CD8-positive, alpha-beta memory T cell (primary cell): ENCODE measurements around the gene NDUFA6. TPM values are rescaled to one million over a fixed set of nuclear protein-coding genes. Genes with fewer than 3 reads are reported as not detected.
"Not testable (repeated sequence)": the region's sequence is repeated elsewhere in the genome, so short reads cannot be mapped to it uniquely, and the experiment has no call there.

ENCODE experiments used
- CTCF ChIA-PET: fragments of 350-600 bp; sonication (Branson Sonifier 250); formaldehyde crosslinking; loops from one replicate; lab custom pipeline; 2021; ENCODE audit warnings: antibody characterized with exemption; lab: Charles Lee
- POLR2A ChIA-PET: fragments of 350-600 bp; sonication (Branson Sonifier 250); formaldehyde crosslinking; loops from one replicate; lab custom pipeline; 2021; ENCODE audit warnings: antibody characterized with exemption; lab: Charles Lee
- DNase-seq, 5 donors: peaks; one replicate each; pipeline versions ENCODE4 v3.0.0 to v3.0.0-alpha.2; 2020 to 2022; ENCODE audit warnings: mixed read lengths in 1 of 5
- H3K27ac ChIP-seq: one replicate; pipeline ENCODE4 v1.7.0; 2013; ENCODE audit warnings: low read depth, mild to moderate bottlenecking, low read length, moderate library complexity
- H3K27me3 ChIP-seq: 2 replicates; pipeline ENCODE4 v1.7.0; 2013; ENCODE audit warnings: low read length, mild to moderate bottlenecking; ENCODE audit not compliant: insufficient read depth, poor library complexity, severe bottlenecking
- H3K36me3 ChIP-seq: 2 replicates; pipeline ENCODE4 v1.7.0; 2013; ENCODE audit warnings: mild to moderate bottlenecking, low read length, moderate library complexity; ENCODE audit not compliant: insufficient read depth
- H3K4me1 ChIP-seq: 2 replicates; pipeline ENCODE4 v1.7.0; 2013; ENCODE audit warnings: mild to moderate bottlenecking, low read length, moderate library complexity; ENCODE audit not compliant: insufficient read depth
- H3K4me3 ChIP-seq: 2 replicates; pipeline ENCODE4 v1.7.0; 2013; ENCODE audit warnings: mild to moderate bottlenecking, low read length
- H3K9me3 ChIP-seq: 2 replicates; pipeline ENCODE4 v1.7.0; 2013; ENCODE audit warnings: mild to moderate bottlenecking, low read length
- H3K27ac Mint-ChIP-seq, 8 donors: one replicate each; pipeline ENCODE4 v1.8.0; 2020 to 2021; ENCODE audit warnings: mixed read lengths in 8 of 8, mild to moderate bottlenecking in 6 of 8, inconsistent platforms in 3 of 8, moderate library complexity in 3 of 8
- H3K27me3 Mint-ChIP-seq, 2 donors: one replicate each; pipeline ENCODE4 v1.8.0; 2020 to 2021; ENCODE audit warnings: mixed read lengths in 2 of 2, mild to moderate bottlenecking in 1 of 2, moderate library complexity in 1 of 2
- H3K36me3 Mint-ChIP-seq, 3 donors: one replicate each; pipeline ENCODE4 v1.8.0; 2020 to 2021; ENCODE audit warnings: mixed read lengths in 3 of 3, inconsistent platforms in 1 of 3, mild to moderate bottlenecking in 1 of 3
- H3K4me1 Mint-ChIP-seq, 3 donors: one replicate each; pipeline ENCODE4 v1.8.0; 2020 to 2021; ENCODE audit warnings: mixed read lengths in 3 of 3, inconsistent platforms in 1 of 3, mild to moderate bottlenecking in 1 of 3
- H3K4me3 Mint-ChIP-seq, 7 donors: one replicate each; pipeline ENCODE4 v1.8.0; 2020 to 2021; ENCODE audit warnings: mixed read lengths in 7 of 7, mild to moderate bottlenecking in 6 of 7, moderate library complexity in 4 of 7, inconsistent platforms in 2 of 7
- H3K9me3 Mint-ChIP-seq, 5 donors: one replicate each; pipeline ENCODE4 v1.8.0; 2020 to 2022; ENCODE audit warnings: mixed read lengths in 5 of 5, mild to moderate bottlenecking in 3 of 5, moderate library complexity in 2 of 5, inconsistent platforms in 1 of 5
- polyA plus RNA-seq: library from polyadenylated mRNA; unstranded; fragments of 300-500 nt; fragmentation: Illumina TruSeq; gene quantifications from one replicate; pipeline ENCODE4 v1.2.3, GENCODE V29; 2021
- total RNA-seq, 2 experiments: library from RNA; stranded (reverse); gene quantifications; one replicate each; pipeline ENCODE4 v1.2.3, GENCODE V29; 2021

NDUFA6 gene
- total and polyA plus RNA-seq, 3 experiments from 2014 or later: 106 to 140 (median 126) TPM

- Mint-ChIP-seq H3K9me3 (peaks cover 3 to 13% (median 8%) of the 10 kb centered on the region in 5 donors), H3K4me1 (peaks cover 30 to 43% (median 41%) of the 10 kb centered on the region in 3 donors), H3K4me3 (peak overlapping the region; percentile 46 to 89 (median 82)), H3K36me3 (peaks cover 4 to 13% (median 7%) of the 10 kb centered on the region in 3 donors), H3K27ac (peak overlapping the region; percentile 53 to 96 (median 92))
- Histone ChIP-seq H3K4me1 (peaks cover 22% of the 10 kb centered on the region), H3K4me3 (peak overlapping the region; percentile 18)
- H3K27ac ChIP-seq, H3K27me3 ChIP-seq, H3K9me3 ChIP-seq, H3K36me3 ChIP-seq, H3K27me3 Mint-ChIP-seq: not testable (repeated sequence)
- DNase-seq: peak in 2 of 5 donors; percentile 50 to 56
- ChIA-PET CTCF (interaction anchor here (1.1 kb wide), 1 partner anchor 29 kb away, joined by 3 read pairs; no protein-coding TSS in a partner anchor), POLR2A (interaction anchor here (0.6 kb wide), 2 partner anchors 33 to 328 kb away, joined by 3 to 5 read pairs; no protein-coding TSS in a partner anchor)
Observed at GRCh38 chr22:42120231-42121021, 29.9 kb upstream of the NDUFA6 start.

DNA sequence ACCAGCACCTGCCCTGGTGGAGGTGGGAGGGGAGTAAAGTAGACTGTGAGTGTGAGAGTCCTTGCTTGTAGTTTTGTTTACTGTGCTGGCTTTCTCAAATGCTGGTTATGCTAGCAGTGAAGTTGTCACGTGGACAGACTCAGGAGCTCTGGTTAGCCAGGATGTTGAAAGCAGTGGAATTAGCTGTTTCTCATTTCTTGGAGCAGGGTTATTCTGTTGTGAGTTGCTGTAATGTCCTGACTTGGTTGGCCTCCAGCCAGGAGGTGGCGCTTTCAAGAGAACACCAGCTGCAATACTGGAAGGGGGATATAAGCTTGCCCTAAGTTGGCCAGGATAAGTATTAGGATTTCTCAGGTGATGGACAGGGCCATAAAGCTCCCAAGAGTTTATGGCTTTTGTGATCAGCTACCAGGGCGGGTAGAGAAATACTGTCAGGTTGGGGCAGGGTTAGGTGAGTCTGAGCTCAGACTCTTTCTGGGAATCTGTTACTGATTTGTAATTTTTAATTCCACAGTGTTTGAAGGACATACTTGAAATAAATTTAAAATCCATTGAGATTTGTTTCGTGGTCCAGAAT is 26.4 kb upstream of the NDUFA6 start:
- POLR2A ChIA-PET: interaction anchor here (1.1 kb wide), 1 partner anchor 31 kb away, joined by 4 read pairs; no protein-coding TSS in a partner anchor
- no peak overlapping the region for H3K27ac ChIP-seq
- DNase-seq: no peak

DNA sequence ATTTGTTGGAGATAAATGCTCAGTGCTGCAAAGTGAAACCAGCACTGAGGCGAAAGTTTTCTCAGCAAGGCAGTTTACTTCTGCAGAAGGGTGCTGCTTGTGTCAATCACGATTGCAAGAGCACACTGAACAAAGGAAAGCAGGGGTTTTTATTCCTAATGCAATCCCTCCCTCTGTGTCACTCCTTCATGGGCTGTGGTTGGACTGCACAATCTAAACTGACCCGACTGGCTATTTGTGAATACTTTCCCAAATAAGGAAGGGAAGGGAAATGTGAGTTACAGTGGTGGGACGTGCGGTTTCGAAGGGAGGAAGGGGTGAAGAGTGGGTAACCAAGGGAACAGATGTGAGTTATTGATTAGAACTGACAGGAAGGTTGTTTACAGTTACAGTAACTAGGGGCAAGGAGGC is 24.9 kb upstream of the NDUFA6 start:
- POLR2A ChIA-PET, CTCF ChIA-PET, DNase-seq, H3K4me3 ChIP-seq, H3K27me3 Mint-ChIP-seq, H3K4me3 Mint-ChIP-seq, H3K27ac ChIP-seq, H3K27me3 ChIP-seq, H3K4me1 ChIP-seq, H3K36me3 ChIP-seq: not testable (repeated sequence)
- peaks cover 13% of the 10 kb centered on the region for H3K9me3 ChIP-seq
- Mint-ChIP-seq H3K9me3 (peaks cover 4 to 27% (median 19%) of the 10 kb centered on the region in 5 donors), H3K27ac (peak overlapping the region in 1 of 8 donors; percentile 85), H3K4me1 (peaks cover 14 to 24% (median 20%) of the 10 kb centered on the region in 3 donors), H3K36me3 (peaks cover 4 to 24% (median 12%) of the 10 kb centered on the region in 3 donors)

More for the DNA sequence above, 26.4 kb upstream of the NDUFA6 start:
- H3K4me3 ChIP-seq: no peak overlapping the region
- CTCF ChIA-PET: interaction anchor here (2.3 kb wide), 1 partner anchor 26 kb away, joined by 10 read pairs; the partner anchor contains the start of gene NDUFA6
- peaks cover 22% of the 10 kb centered on the region for H3K4me1 ChIP-seq
- peaks cover 25 to 39% (median 35%) of the 10 kb centered on the region in 3 donors for H3K4me1 Mint-ChIP-seq
- H3K27ac Mint-ChIP-seq: peak overlapping the region in 1 of 8 donors; percentile 17
- no peaks in the 10 kb centered on the region for H3K27me3 Mint-ChIP-seq
- peaks cover 4 to 27% (median 19%) of the 10 kb centered on the region in 5 donors for H3K9me3 Mint-ChIP-seq
- no peaks in the 10 kb centered on the region for H3K36me3 ChIP-seq
- H3K36me3 Mint-ChIP-seq: peaks cover 4 to 24% (median 12%) of the 10 kb centered on the region in 3 donors
- no peak overlapping the region for H3K4me3 Mint-ChIP-seq
- peaks cover 13% of the 10 kb centered on the region for H3K9me3 ChIP-seq
- no peaks in the 10 kb centered on the region for H3K27me3 ChIP-seq

GRCh38 chr22:42114721-42115120 is 24.1 kb upstream of the NDUFA6 start:
- no peaks in the 10 kb centered on the region for H3K36me3 ChIP-seq
- no peak overlapping the region for H3K27ac ChIP-seq
- ChIA-PET POLR2A (no interaction called here), CTCF (no interaction called here)
- Mint-ChIP-seq H3K4me1 (peaks cover 8 to 17% (median 13%) of the 10 kb centered on the region in 3 donors), H3K4me3 (no peak overlapping the region), H3K36me3 (peaks cover 4 to 24% (median 12%) of the 10 kb centered on the region in 3 donors), H3K9me3 (peaks cover 4 to 27% (median 19%) of the 10 kb centered on the region in 5 donors), H3K27me3 (no peaks in the 10 kb centered on the region), H3K27ac (no peak overlapping the region)
- no peak for DNase-seq
- H3K4me3 ChIP-seq: no peak overlapping the region
- peaks cover 13% of the 10 kb centered on the region for H3K9me3 ChIP-seq
- peaks cover 2% of the 10 kb centered on the region for H3K4me1 ChIP-seq
- no peaks in the 10 kb centered on the region for H3K27me3 ChIP-seq

- H3K27ac Mint-ChIP-seq, H3K27ac ChIP-seq, H3K4me1 Mint-ChIP-seq, H3K4me3 ChIP-seq, H3K4me1 ChIP-seq, H3K27me3 ChIP-seq, H3K4me3 Mint-ChIP-seq, POLR2A ChIA-PET, DNase-seq, H3K36me3 ChIP-seq, H3K27me3 Mint-ChIP-seq: not testable (repeated sequence)
- H3K36me3 Mint-ChIP-seq: peaks cover 4 to 29% (median 13%) of the 10 kb centered on the region in 3 donors
- H3K9me3 Mint-ChIP-seq: peaks cover 4 to 27% (median 19%) of the 10 kb centered on the region in 5 donors
- peaks cover 13% of the 10 kb centered on the region for H3K9me3 ChIP-seq
- CTCF ChIA-PET: interaction anchor here (0.5 to 1.2 kb wide), 2 partner anchors 22 to 1585 kb away, joined by 3 to 4 read pairs; no protein-coding TSS in a partner anchor
Observed at GRCh38 chr22:42112793-42113192, 22.2 kb upstream of the NDUFA6 start.

GRCh38 chr22:42111798-42112197 is 21.2 kb upstream of the NDUFA6 start:
- DNase-seq: no peak
- POLR2A ChIA-PET: no interaction called here

GRCh38 chr22:42108848-42109247 is 18.3 kb upstream of the NDUFA6 start:
- DNase-seq: no peak
- Mint-ChIP-seq H3K4me3 (no peak overlapping the region), H3K4me1 (no peaks in the 10 kb centered on the region), H3K27me3 (no peaks in the 10 kb centered on the region), H3K36me3 (peaks cover 6 to 30% (median 11%) of the 10 kb centered on the region in 3 donors), H3K9me3 (peaks cover 0 to 11% (median 10%) of the 10 kb centered on the region in 5 donors), H3K27ac (no peak overlapping the region)
- no peaks in the 10 kb centered on the region for H3K27me3 ChIP-seq
- no peak overlapping the region for H3K4me3 ChIP-seq
- no peak overlapping the region for H3K27ac ChIP-seq
- H3K36me3 ChIP-seq: no peaks in the 10 kb centered on the region
- ChIA-PET CTCF (no interaction called here), POLR2A (no interaction called here)
- H3K4me1 ChIP-seq: no peaks in the 10 kb centered on the region
- H3K9me3 ChIP-seq: peaks cover 11% of the 10 kb centered on the region

More at GRCh38 chr22:42111798-42112197, 21.2 kb upstream of the NDUFA6 start:
- peaks cover 7 to 31% (median 18%) of the 10 kb centered on the region in 3 donors for H3K36me3 Mint-ChIP-seq
- H3K27me3 ChIP-seq: no peaks in the 10 kb centered on the region
- H3K27ac ChIP-seq: no peak overlapping the region
- peaks cover 13% of the 10 kb centered on the region for H3K9me3 ChIP-seq
- H3K9me3 Mint-ChIP-seq: peaks cover 4 to 27% (median 15%) of the 10 kb centered on the region in 5 donors
- no peaks in the 10 kb centered on the region for H3K27me3 Mint-ChIP-seq
- no peaks in the 10 kb centered on the region for H3K36me3 ChIP-seq
- H3K27ac Mint-ChIP-seq: peak overlapping the region in 1 of 8 donors; percentile 50
- CTCF ChIA-PET: no interaction called here
- H3K4me1 ChIP-seq: no peaks in the 10 kb centered on the region
- H3K4me3 Mint-ChIP-seq: no peak overlapping the region
- H3K4me1 Mint-ChIP-seq: no peaks in the 10 kb centered on the region
- no peak overlapping the region for H3K4me3 ChIP-seq
